RWPE2 (cell line): ENCODE results near the gene KLK11.
A peak's percentile ranks its signal among the peaks of the same experiment; 100 is the strongest.

ENCODE experiments used
- ATAC-seq: fragments of 200-7000 bp; cut with Tn5 transposase; 3 replicates; pipeline ENCODE4 v1.9.1; 2021; ENCODE audit warnings: low read depth
- DNase-seq: peaks from one replicate; pipeline ENCODE4 v3.0.0-alpha.2; 2020; ENCODE audit warnings: low spot score
- H3K27ac ChIP-seq: fragments of 450-650 bp; 2 replicates; pipeline ENCODE4 v1.5.1; 2017; ENCODE audit warnings: mild to moderate bottlenecking; ENCODE audit not compliant: poor library complexity, severe bottlenecking
- H3K27me3 ChIP-seq: fragments of 250-450 bp; sonication (Bioruptor Pico); 2 replicates; pipeline ENCODE4 v1.5.1; 2021; ENCODE audit warnings: mild to moderate bottlenecking, moderate library complexity; ENCODE audit not compliant: insufficient read depth, poor library complexity, severe bottlenecking
- H3K36me3 ChIP-seq: fragments of 250-450 bp; sonication (Bioruptor Pico); 2 replicates; pipeline ENCODE4 v1.5.1; 2020; ENCODE audit warnings: low read depth, mild to moderate bottlenecking, moderate library complexity
- H3K4me1 ChIP-seq: fragments of 250-450 bp; sonication (Bioruptor Pico); 2 replicates; pipeline ENCODE4 v1.5.1; 2021; ENCODE audit warnings: mild to moderate bottlenecking, moderate library complexity; ENCODE audit not compliant: insufficient read depth, poor library complexity, severe bottlenecking
- H3K4me3 ChIP-seq: fragments of 250-450 bp; sonication (Bioruptor Pico); 2 replicates; pipeline ENCODE4 v1.5.1; 2021; ENCODE audit warnings: mild to moderate bottlenecking, moderate library complexity; ENCODE audit not compliant: severe bottlenecking
- H3K9me3 ChIP-seq: fragments of 250-450 bp; sonication (Bioruptor Pico); 2 replicates; pipeline ENCODE4 v1.5.1; 2021; ENCODE audit warnings: mild to moderate bottlenecking, moderate library complexity; ENCODE audit not compliant: severe bottlenecking
- TF ChIP-seq, protein P1 (sequence below): fragments of 450-650 bp; IDR thresholded peaks from one replicate; pipeline ENCODE4 v1.5.1; 2017; ENCODE audit warnings: mild to moderate bottlenecking, moderate library complexity; ENCODE audit not compliant: poor library complexity, severe bottlenecking

Gene KLK11

DNA sequence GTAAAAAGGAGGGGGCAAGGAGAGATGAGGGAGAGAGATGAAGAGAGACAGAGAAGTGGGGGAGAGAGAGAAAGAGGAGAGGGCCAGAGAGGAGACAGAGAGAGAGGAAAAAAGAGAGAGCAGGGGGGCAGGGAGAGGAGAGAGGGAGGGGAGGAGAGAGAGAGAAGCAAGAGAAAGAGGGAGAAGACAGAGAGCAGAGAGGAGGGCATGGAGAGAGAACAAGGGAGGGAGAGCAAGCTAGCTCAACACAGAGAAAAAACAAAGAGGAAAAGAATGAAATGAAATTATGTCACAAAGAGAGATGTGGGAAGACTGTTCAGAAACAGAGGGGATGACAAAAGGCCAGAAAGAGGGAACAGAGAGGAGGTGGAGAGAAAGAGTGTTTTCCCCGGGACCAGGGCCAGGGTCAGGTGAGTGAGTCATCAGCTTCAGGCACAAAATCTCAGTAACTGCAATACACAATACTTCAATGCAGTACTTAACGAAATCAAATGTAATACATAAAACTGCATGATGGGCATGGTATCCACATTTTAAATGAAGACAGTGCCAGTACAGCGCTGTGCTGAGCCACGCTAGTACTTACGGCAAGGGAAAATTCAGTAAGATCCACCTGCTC is 47.5 kb downstream of the KLK11 start:
- H3K4me1 ChIP-seq: peaks cover 11% of the 10 kb centered on the region
- no peaks in the 10 kb centered on the region for H3K27me3 ChIP-seq
- H3K27ac ChIP-seq: no peak overlapping the region
- ATAC-seq (peak; percentile 43; the same call in 1 of the 3 replicates), DNase-seq (no peak)
- H3K36me3 ChIP-seq: no peaks in the 10 kb centered on the region
- no peak overlapping the region for H3K4me3 ChIP-seq
- no peaks in the 10 kb centered on the region for H3K9me3 ChIP-seq
- TF ChIP-seq, protein P1, sequence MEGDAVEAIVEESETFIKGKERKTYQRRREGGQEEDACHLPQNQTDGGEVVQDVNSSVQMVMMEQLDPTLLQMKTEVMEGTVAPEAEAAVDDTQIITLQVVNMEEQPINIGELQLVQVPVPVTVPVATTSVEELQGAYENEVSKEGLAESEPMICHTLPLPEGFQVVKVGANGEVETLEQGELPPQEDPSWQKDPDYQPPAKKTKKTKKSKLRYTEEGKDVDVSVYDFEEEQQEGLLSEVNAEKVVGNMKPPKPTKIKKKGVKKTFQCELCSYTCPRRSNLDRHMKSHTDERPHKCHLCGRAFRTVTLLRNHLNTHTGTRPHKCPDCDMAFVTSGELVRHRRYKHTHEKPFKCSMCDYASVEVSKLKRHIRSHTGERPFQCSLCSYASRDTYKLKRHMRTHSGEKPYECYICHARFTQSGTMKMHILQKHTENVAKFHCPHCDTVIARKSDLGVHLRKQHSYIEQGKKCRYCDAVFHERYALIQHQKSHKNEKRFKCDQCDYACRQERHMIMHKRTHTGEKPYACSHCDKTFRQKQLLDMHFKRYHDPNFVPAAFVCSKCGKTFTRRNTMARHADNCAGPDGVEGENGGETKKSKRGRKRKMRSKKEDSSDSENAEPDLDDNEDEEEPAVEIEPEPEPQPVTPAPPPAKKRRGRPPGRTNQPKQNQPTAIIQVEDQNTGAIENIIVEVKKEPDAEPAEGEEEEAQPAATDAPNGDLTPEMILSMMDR: no peak

- DNase-seq (no peak), ATAC-seq (no peak)
- no peaks in the 10 kb centered on the region for H3K9me3 ChIP-seq
- TF ChIP-seq, protein P1: no peak
- H3K4me1 ChIP-seq: peaks cover 11% of the 10 kb centered on the region
- H3K4me3 ChIP-seq: no peak overlapping the region
- no peaks in the 10 kb centered on the region for H3K27me3 ChIP-seq
- no peak overlapping the region for H3K27ac ChIP-seq
- no peaks in the 10 kb centered on the region for H3K36me3 ChIP-seq
Measured at GRCh38 chr19:50977626-50978025, 48.8 kb downstream of the KLK11 start.

DNA sequence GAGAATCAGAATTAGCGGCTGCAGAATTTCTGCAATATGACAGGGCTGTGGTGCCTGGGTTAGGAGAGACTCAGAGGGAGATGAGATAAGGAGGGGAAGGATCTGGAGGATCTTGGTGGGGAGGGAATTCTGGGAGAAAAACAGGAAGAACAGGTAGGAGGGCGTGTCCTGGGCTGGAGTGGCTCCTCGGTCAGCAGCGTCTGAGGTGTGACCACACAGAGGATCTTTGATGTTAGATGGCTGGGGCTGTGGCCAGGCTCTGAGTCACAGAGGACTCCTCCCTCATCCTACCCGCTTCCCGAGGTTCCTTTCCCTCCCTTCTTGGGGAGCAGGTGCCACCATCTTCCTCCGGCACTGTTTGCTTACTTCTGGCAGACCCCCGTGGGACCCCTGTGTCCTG is 50.6 kb downstream of the KLK11 start:
- no peak overlapping the region for H3K4me3 ChIP-seq
- no peaks in the 10 kb centered on the region for H3K36me3 ChIP-seq
- ATAC-seq: peak; percentile 94
- no peaks in the 10 kb centered on the region for H3K9me3 ChIP-seq
- peak; percentile 84 for DNase-seq
- H3K27ac ChIP-seq: no peak overlapping the region
- H3K27me3 ChIP-seq: no peaks in the 10 kb centered on the region
- peaks cover 11% of the 10 kb centered on the region for H3K4me1 ChIP-seq
- TF ChIP-seq, protein P1: no peak

GRCh38 chr19:50974702-50975556 is 51.5 kb downstream of the KLK11 start:
- Histone ChIP-seq H3K4me1 (peaks cover 11% of the 10 kb centered on the region), H3K36me3 (no peaks in the 10 kb centered on the region), H3K9me3 (no peaks in the 10 kb centered on the region), H3K27ac (no peak overlapping the region), H3K27me3 (no peaks in the 10 kb centered on the region), H3K4me3 (no peak overlapping the region)
- DNase-seq (no peak), ATAC-seq (no peak)
- TF ChIP-seq, protein P1: no peak
